ENCODE measurements around the gene TRAPPC10. TPM values are rescaled to one million over a fixed set of nuclear protein-coding genes. Genes with fewer than 3 reads are reported as not detected.

TRAPPC10 gene
- total RNA-seq, 2 donors from 2014 or later: 45.9 to 47.9 TPM

GRCh38 chr21:44064852-44065403, 52.8 kb downstream of the TRAPPC10 start:
- Histone ChIP-seq H3K9me3 (no peaks in the 10 kb centered on the region), H3K27me3 (replicated peaks; ENCODE audit: insufficient read depth) (no peaks in the 10 kb centered on the region), H3K4me1 (ENCODE audit: control insufficient read depth in 1 of 2, low read depth in 2 of 2) (no peaks in the 10 kb centered on the region), H3K27ac (no peak overlapping the region), H3K36me3 (peaks cover 28% of the 10 kb centered on the region), H3K4me3 (no peak overlapping the region)
- no peak for ATAC-seq (ENCODE audit: insufficient number of reproducible peaks, low FRiP score, low read depth)
- no peak for TF ChIP-seq CTCF (IDR thresholded peaks at IDR 0.05)
- no peak for DNase-seq (ENCODE audit: low spot score)

GRCh38 chr21:44065428-44065827, 53.3 kb downstream of the TRAPPC10 start:
- TF ChIP-seq CTCF (IDR thresholded peaks at IDR 0.05): no peak
- Histone ChIP-seq H3K4me1 (ENCODE audit: control insufficient read depth in 1 of 2, low read depth in 2 of 2) (no peaks in the 10 kb centered on the region), H3K27ac (no peak overlapping the region), H3K36me3 (peaks cover 28% of the 10 kb centered on the region), H3K4me3 (no peak overlapping the region), H3K9me3 (no peaks in the 10 kb centered on the region), H3K27me3 (replicated peaks; ENCODE audit: insufficient read depth) (no peaks in the 10 kb centered on the region)
- DNase-seq (ENCODE audit: low spot score) (no peak), ATAC-seq (ENCODE audit: insufficient number of reproducible peaks, low FRiP score, low read depth) (no peak)

- Histone ChIP-seq H3K36me3 (peaks cover 28% of the 10 kb centered on the region), H3K4me1 (ENCODE audit: control insufficient read depth in 1 of 2, low read depth in 2 of 2) (no peaks in the 10 kb centered on the region), H3K27ac (no peak overlapping the region), H3K9me3 (no peaks in the 10 kb centered on the region), H3K27me3 (replicated peaks; ENCODE audit: insufficient read depth) (no peaks in the 10 kb centered on the region), H3K4me3 (no peak overlapping the region)
- TF ChIP-seq CTCF (IDR thresholded peaks at IDR 0.05): no peak
- DNase-seq (ENCODE audit: low spot score) (no peak), ATAC-seq (ENCODE audit: insufficient number of reproducible peaks, low FRiP score, low read depth) (no peak)
Observed at GRCh38 chr21:44066116-44066515, 54.0 kb downstream of the TRAPPC10 start.

- no peak for DNase-seq (ENCODE audit: low spot score)
- Histone ChIP-seq H3K9me3 (no peaks in the 10 kb centered on the region), H3K4me1 (ENCODE audit: control insufficient read depth in 1 of 2, low read depth in 2 of 2) (no peaks in the 10 kb centered on the region), H3K4me3 (no peak overlapping the region), H3K27ac (no peak overlapping the region), H3K36me3 (peaks cover 26% of the 10 kb centered on the region), H3K27me3 (replicated peaks; ENCODE audit: insufficient read depth) (no peaks in the 10 kb centered on the region)
- TF ChIP-seq CTCF (IDR thresholded peaks at IDR 0.05): no peak
- no peak for ATAC-seq (ENCODE audit: insufficient number of reproducible peaks, low FRiP score, low read depth)
Observed at GRCh38 chr21:44067011-44067839, 55.1 kb downstream of the TRAPPC10 start.

- H3K36me3 ChIP-seq: peaks cover 11% of the 10 kb centered on the region
- ATAC-seq (ENCODE audit: insufficient number of reproducible peaks, low FRiP score, low read depth) (no peak), DNase-seq (ENCODE audit: low spot score) (no peak)
Observed at GRCh38 chr21:44070391-44070790, 58.3 kb downstream of the TRAPPC10 start.

More at GRCh38 chr21:44070391-44070790, 58.3 kb downstream of the TRAPPC10 start:
- Histone ChIP-seq H3K4me1 (ENCODE audit: control insufficient read depth in 1 of 2, low read depth in 2 of 2) (no peaks in the 10 kb centered on the region), H3K9me3 (no peaks in the 10 kb centered on the region), H3K27me3 (replicated peaks; ENCODE audit: insufficient read depth) (no peaks in the 10 kb centered on the region), H3K27ac (no peak overlapping the region), H3K4me3 (no peak overlapping the region)
- no peak for TF ChIP-seq CTCF (IDR thresholded peaks at IDR 0.05)
